ENCODE results near the gene PSMB1.

Gene PSMB1

GRCh38 chr6:170490259-170490658, 62.8 kb downstream of the PSMB1 start:
- no peaks in the 10 kb centered on the region for H3K36me3 Mint-ChIP-seq (ENCODE audit: low read depth)
- no peak overlapping the region for H3K27ac Mint-ChIP-seq
- peaks cover 5% of the 10 kb centered on the region for H3K27me3 Mint-ChIP-seq (ENCODE audit: low read depth, poor library complexity)
- no peak for DNase-seq
- H3K9me3 Mint-ChIP-seq = peaks cover 14% of the 10 kb centered on the region
- H3K4me3 Mint-ChIP-seq = no peak overlapping the region
- peaks cover 12% of the 10 kb centered on the region for H3K4me1 Mint-ChIP-seq
- TF ChIP-seq CTCF (IDR thresholded peaks at IDR 0.05) = no peak

- DNase-seq = no peak
- H3K36me3 Mint-ChIP-seq (ENCODE audit: low read depth) = no peaks in the 10 kb centered on the region
- peaks cover 18% of the 10 kb centered on the region for H3K9me3 Mint-ChIP-seq
- H3K4me3 Mint-ChIP-seq = no peak overlapping the region
- H3K27ac Mint-ChIP-seq = no peak overlapping the region
- TF ChIP-seq CTCF (IDR thresholded peaks at IDR 0.05) = no peak
- peaks cover 16% of the 10 kb centered on the region for H3K4me1 Mint-ChIP-seq
- H3K27me3 Mint-ChIP-seq (ENCODE audit: low read depth, poor library complexity) = peaks cover 5% of the 10 kb centered on the region
Measured at GRCh38 chr6:170489836-170490235, 63.3 kb downstream of the PSMB1 start.

- no peak for TF ChIP-seq CTCF (IDR thresholded peaks at IDR 0.05)
- H3K27ac Mint-ChIP-seq = no peak overlapping the region
- H3K27me3 Mint-ChIP-seq (ENCODE audit: low read depth, poor library complexity) = peaks cover 5% of the 10 kb centered on the region
Measured at GRCh38 chr6:170487707-170488329, 65.3 kb downstream of the PSMB1 start.

GRCh38 chr6:170485159-170485558, 67.9 kb downstream of the PSMB1 start:
- H3K36me3 Mint-ChIP-seq (ENCODE audit: low read depth) = peaks cover 25% of the 10 kb centered on the region
- peaks cover 4% of the 10 kb centered on the region for H3K27me3 Mint-ChIP-seq (ENCODE audit: low read depth, poor library complexity)
- H3K4me1 Mint-ChIP-seq = peaks cover 21% of the 10 kb centered on the region
- no peak overlapping the region for H3K27ac Mint-ChIP-seq
- peaks cover 54% of the 10 kb centered on the region for H3K9me3 Mint-ChIP-seq
- H3K4me3 Mint-ChIP-seq = no peak overlapping the region
- TF ChIP-seq CTCF (IDR thresholded peaks at IDR 0.05) = no peak
- DNase-seq = no peak

More at GRCh38 chr6:170487707-170488329, 65.3 kb downstream of the PSMB1 start:
- peaks cover 13% of the 10 kb centered on the region for H3K4me1 Mint-ChIP-seq
- H3K36me3 Mint-ChIP-seq (ENCODE audit: low read depth) = peaks cover 6% of the 10 kb centered on the region
- no peak for DNase-seq
- H3K9me3 Mint-ChIP-seq = peaks cover 31% of the 10 kb centered on the region
- no peak overlapping the region for H3K4me3 Mint-ChIP-seq

All from nephron progenitor cell (in vitro differentiated cells).